Stimulated activated naive CD8-positive, alpha-beta T cell treated with anti-CD3 and anti-CD28 coated beads, Interleukin-15, Interleukin-2, amounts not matched to agents 100 ng/mL and 50 ng/mL, for 24 hours (primary cell): ENCODE results near the gene CCDC3.

ENCODE experiments used
- H3K27ac Mint-ChIP-seq: one replicate; pipeline ENCODE4 v1.8.0; 2021; ENCODE audit warnings: mild to moderate bottlenecking, mixed read lengths
- H3K27me3 Mint-ChIP-seq: one replicate; pipeline ENCODE4 v1.8.0; 2021; ENCODE audit warnings: mixed read lengths
- H3K36me3 Mint-ChIP-seq: one replicate; pipeline ENCODE4 v1.8.0; 2021; ENCODE audit warnings: low read depth, mixed read lengths
- H3K4me1 Mint-ChIP-seq: one replicate; pipeline ENCODE4 v1.8.0; 2021; ENCODE audit warnings: low read depth, mixed read lengths
- H3K4me3 Mint-ChIP-seq: one replicate; pipeline ENCODE4 v1.8.0; 2021; ENCODE audit warnings: mild to moderate bottlenecking, mixed read lengths
- H3K9me3 Mint-ChIP-seq: one replicate; pipeline ENCODE4 v1.8.0; 2021; ENCODE audit warnings: mixed read lengths

The CCDC3 gene

GRCh38 chr10:12909836-12910185 is 91.7 kb downstream of the CCDC3 start:
- Mint-ChIP-seq H3K9me3 (peaks cover 5% of the 10 kb centered on the region), H3K36me3 (no peaks in the 10 kb centered on the region), H3K4me1 (no peaks in the 10 kb centered on the region), H3K27ac (no peak overlapping the region), H3K4me3 (no peak overlapping the region), H3K27me3 (peaks cover 6% of the 10 kb centered on the region)

- Mint-ChIP-seq H3K36me3 (no peaks in the 10 kb centered on the region), H3K9me3 (peaks cover 5% of the 10 kb centered on the region), H3K4me1 (no peaks in the 10 kb centered on the region), H3K27ac (no peak overlapping the region), H3K4me3 (no peak overlapping the region), H3K27me3 (peaks cover 6% of the 10 kb centered on the region)
Measured at GRCh38 chr10:12909182-12909835, 92.2 kb downstream of the CCDC3 start.

GRCh38 chr10:12908773-12909172 is 92.7 kb downstream of the CCDC3 start:
- Mint-ChIP-seq H3K9me3 (peaks cover 5% of the 10 kb centered on the region), H3K4me3 (no peak overlapping the region), H3K27me3 (peaks cover 6% of the 10 kb centered on the region), H3K27ac (no peak overlapping the region), H3K4me1 (no peaks in the 10 kb centered on the region), H3K36me3 (no peaks in the 10 kb centered on the region)

GRCh38 chr10:12907656-12908055 is 93.9 kb downstream of the CCDC3 start:
- H3K27me3 Mint-ChIP-seq: peaks cover 6% of the 10 kb centered on the region
- H3K27ac Mint-ChIP-seq: no peak overlapping the region
- H3K4me1 Mint-ChIP-seq: no peaks in the 10 kb centered on the region
- no peak overlapping the region for H3K4me3 Mint-ChIP-seq
- H3K9me3 Mint-ChIP-seq: peaks cover 5% of the 10 kb centered on the region
- H3K36me3 Mint-ChIP-seq: no peaks in the 10 kb centered on the region

- Mint-ChIP-seq H3K4me3 (no peak overlapping the region), H3K9me3 (no peaks in the 10 kb centered on the region), H3K4me1 (no peaks in the 10 kb centered on the region), H3K27me3 (peaks cover 7% of the 10 kb centered on the region), H3K27ac (no peak overlapping the region), H3K36me3 (no peaks in the 10 kb centered on the region)
Measured at GRCh38 chr10:12906051-12906541, 95.4 kb downstream of the CCDC3 start.

DNA sequence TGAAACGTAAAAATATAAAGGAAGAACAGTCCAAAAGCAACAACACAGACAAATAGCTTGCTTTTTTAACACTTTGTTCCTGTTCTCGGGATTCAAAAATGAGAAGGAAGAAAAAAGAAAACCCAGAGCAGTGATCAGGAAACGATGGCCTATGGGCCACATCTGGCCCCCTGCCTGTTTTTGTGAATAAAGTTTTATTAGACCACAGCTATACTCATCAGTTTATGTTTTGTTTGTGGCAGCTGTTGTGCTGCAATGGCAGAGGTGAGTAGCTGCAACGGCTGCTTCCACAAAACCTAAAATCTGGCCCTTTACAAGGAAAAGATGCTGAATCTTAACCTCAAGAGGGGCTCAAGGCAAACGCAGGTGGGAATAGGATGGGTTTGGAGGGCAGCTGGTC is 96.4 kb downstream of the CCDC3 start:
- H3K9me3 Mint-ChIP-seq: no peaks in the 10 kb centered on the region
- H3K27ac Mint-ChIP-seq: no peak overlapping the region
- H3K36me3 Mint-ChIP-seq: no peaks in the 10 kb centered on the region
- no peak overlapping the region for H3K4me3 Mint-ChIP-seq
- H3K27me3 Mint-ChIP-seq: peaks cover 7% of the 10 kb centered on the region
- H3K4me1 Mint-ChIP-seq: no peaks in the 10 kb centered on the region

DNA sequence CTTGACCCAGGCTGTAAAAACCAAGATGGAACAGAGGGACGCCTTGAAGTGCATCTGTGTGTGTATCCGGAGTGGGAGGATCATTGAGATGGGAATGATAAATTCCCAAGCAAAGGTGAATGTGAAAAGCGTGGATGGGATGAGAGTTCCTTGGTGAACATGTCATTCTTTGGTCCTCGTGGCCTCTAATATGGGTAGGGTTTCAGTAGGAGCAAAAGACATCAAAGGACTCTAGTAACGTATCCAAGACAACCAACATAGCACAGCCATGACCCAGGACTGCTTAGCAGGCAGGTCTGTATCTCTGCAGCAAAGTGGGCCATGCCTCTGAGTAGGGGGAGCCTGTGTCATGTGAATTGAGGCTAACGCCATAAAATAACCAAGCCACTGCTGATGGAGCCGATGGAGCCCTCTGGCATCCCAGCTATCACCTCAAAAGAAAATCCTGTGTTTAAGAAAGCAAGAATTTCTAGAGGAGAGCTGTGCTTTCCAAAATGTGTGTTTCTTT is 98.6 kb downstream of the CCDC3 start:
- H3K9me3 Mint-ChIP-seq: no peaks in the 10 kb centered on the region
- no peaks in the 10 kb centered on the region for H3K36me3 Mint-ChIP-seq
- H3K4me3 Mint-ChIP-seq: no peak overlapping the region

DNA sequence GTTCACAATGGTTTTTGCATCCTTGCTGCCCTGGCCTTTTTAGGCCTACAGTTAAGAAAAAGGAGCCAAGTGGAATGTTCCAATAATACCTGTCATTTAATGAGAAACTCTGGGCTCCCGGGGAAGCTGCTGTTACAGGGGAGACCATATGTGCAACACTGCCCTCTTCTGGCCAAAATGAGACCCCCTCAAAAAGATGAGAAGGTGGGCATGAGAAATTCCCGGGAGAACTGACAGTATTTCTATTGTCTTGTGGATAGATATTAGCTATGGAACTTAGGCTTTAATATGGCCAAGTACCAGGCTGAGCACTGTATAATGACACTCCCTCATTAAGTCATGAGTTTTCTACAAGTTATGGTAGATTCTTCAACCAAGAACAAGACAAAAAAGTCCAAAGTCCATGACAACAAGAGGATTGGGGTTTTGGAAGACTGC is 99.4 kb downstream of the CCDC3 start:
- H3K36me3 Mint-ChIP-seq: no peaks in the 10 kb centered on the region
- H3K27me3 Mint-ChIP-seq: peaks cover 7% of the 10 kb centered on the region
- no peaks in the 10 kb centered on the region for H3K9me3 Mint-ChIP-seq
- H3K27ac Mint-ChIP-seq: no peak overlapping the region
- no peaks in the 10 kb centered on the region for H3K4me1 Mint-ChIP-seq
- H3K4me3 Mint-ChIP-seq: no peak overlapping the region

More for the DNA sequence above, 98.6 kb downstream of the CCDC3 start:
- Mint-ChIP-seq H3K4me1 (no peaks in the 10 kb centered on the region), H3K27ac (no peak overlapping the region), H3K27me3 (peaks cover 7% of the 10 kb centered on the region)

DNA sequence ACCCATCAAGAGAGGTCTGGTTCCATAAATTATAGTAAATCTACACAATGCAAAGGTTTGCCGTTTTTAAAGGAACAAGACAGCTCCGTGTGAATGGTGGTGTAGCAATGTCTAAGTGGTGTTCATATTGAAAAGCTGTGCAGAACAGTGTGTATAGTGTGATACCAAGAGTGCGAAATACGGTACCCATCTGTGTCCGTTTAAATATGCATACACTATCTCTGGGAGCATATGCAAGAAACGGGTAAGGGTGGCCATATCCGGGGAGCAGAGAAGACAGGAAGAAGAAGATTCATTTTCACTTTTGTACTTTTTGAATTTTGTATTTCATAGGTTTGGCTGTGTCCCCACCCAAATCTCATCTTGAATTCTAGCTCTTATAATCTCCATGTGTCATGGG is 102.0 kb downstream of the CCDC3 start:
- Mint-ChIP-seq H3K4me1 (no peaks in the 10 kb centered on the region), H3K27ac (no peak overlapping the region), H3K36me3 (no peaks in the 10 kb centered on the region), H3K27me3 (peaks cover 11% of the 10 kb centered on the region), H3K9me3 (peaks cover 4% of the 10 kb centered on the region), H3K4me3 (no peak overlapping the region)

GRCh38 chr10:12898271-12898670 is 103.2 kb downstream of the CCDC3 start:
- H3K27me3 Mint-ChIP-seq: peaks cover 18% of the 10 kb centered on the region

GRCh38 chr10:12897278-12897677 is 104.2 kb downstream of the CCDC3 start:
- Mint-ChIP-seq H3K27me3 (peaks cover 13% of the 10 kb centered on the region), H3K4me3 (no peak overlapping the region), H3K27ac (no peak overlapping the region), H3K4me1 (no peaks in the 10 kb centered on the region), H3K36me3 (no peaks in the 10 kb centered on the region), H3K9me3 (peaks cover 17% of the 10 kb centered on the region)

More at GRCh38 chr10:12898271-12898670, 103.2 kb downstream of the CCDC3 start:
- Mint-ChIP-seq H3K9me3 (peaks cover 11% of the 10 kb centered on the region), H3K36me3 (no peaks in the 10 kb centered on the region), H3K4me3 (no peak overlapping the region), H3K27ac (no peak overlapping the region), H3K4me1 (no peaks in the 10 kb centered on the region)

GRCh38 chr10:12896251-12896650 is 105.3 kb downstream of the CCDC3 start:
- Mint-ChIP-seq H3K4me1 (no peaks in the 10 kb centered on the region), H3K36me3 (no peaks in the 10 kb centered on the region), H3K27ac (no peak overlapping the region), H3K4me3 (no peak overlapping the region), H3K27me3 (peaks cover 11% of the 10 kb centered on the region), H3K9me3 (peaks cover 17% of the 10 kb centered on the region)

- peaks cover 11% of the 10 kb centered on the region for H3K27me3 Mint-ChIP-seq
- no peaks in the 10 kb centered on the region for H3K36me3 Mint-ChIP-seq
- H3K4me3 Mint-ChIP-seq: no peak overlapping the region
- no peak overlapping the region for H3K27ac Mint-ChIP-seq
- no peaks in the 10 kb centered on the region for H3K4me1 Mint-ChIP-seq
- peaks cover 17% of the 10 kb centered on the region for H3K9me3 Mint-ChIP-seq
Measured at GRCh38 chr10:12892924-12893323, 108.6 kb downstream of the CCDC3 start.

DNA sequence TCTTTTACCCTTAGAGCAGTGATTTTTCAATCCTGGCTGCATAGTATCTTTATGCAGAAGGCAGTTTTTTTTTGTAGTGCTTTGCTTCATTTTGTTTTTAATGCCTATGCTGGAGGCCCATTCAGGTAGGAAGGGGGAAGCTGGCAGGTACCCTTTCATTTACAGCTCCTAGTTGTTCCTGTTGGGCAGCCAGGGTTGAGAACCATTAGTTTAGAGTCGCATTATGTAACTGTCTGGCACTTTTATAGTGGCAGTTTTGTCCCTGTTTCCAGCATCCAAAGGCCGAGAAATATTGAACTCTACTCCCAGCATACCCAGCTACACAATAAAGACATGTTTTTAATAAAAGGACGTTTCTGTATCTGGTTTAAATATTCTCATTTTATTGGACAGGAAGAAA is 110.6 kb downstream of the CCDC3 start:
- H3K27me3 Mint-ChIP-seq: peaks cover 11% of the 10 kb centered on the region
- no peaks in the 10 kb centered on the region for H3K4me1 Mint-ChIP-seq
- H3K27ac Mint-ChIP-seq: no peak overlapping the region
- H3K9me3 Mint-ChIP-seq: peaks cover 17% of the 10 kb centered on the region
- H3K36me3 Mint-ChIP-seq: no peaks in the 10 kb centered on the region
- H3K4me3 Mint-ChIP-seq: no peak overlapping the region

DNA sequence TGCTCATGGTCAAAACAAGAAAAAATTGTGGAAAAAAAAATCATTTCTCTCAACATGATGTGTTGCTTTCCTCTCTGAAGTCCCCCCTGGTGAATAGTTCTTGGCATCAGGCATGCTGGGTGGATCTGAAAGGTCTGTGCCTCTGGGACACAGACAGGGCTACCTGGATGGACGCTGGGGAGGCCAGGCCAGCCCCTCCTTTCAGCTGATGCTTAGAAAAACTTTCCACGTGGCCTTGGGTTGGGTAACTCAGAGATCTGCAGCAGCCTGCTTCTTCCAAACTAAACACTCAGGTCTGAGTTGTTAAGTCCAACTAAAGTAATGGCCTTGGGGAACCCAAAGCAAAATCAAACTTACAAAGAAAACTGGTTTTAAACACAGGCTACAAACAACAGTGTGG is 113.0 kb downstream of the CCDC3 start:
- Mint-ChIP-seq H3K4me1 (no peaks in the 10 kb centered on the region), H3K9me3 (peaks cover 8% of the 10 kb centered on the region), H3K27ac (no peak overlapping the region), H3K4me3 (no peak overlapping the region), H3K27me3 (peaks cover 9% of the 10 kb centered on the region), H3K36me3 (no peaks in the 10 kb centered on the region)

DNA sequence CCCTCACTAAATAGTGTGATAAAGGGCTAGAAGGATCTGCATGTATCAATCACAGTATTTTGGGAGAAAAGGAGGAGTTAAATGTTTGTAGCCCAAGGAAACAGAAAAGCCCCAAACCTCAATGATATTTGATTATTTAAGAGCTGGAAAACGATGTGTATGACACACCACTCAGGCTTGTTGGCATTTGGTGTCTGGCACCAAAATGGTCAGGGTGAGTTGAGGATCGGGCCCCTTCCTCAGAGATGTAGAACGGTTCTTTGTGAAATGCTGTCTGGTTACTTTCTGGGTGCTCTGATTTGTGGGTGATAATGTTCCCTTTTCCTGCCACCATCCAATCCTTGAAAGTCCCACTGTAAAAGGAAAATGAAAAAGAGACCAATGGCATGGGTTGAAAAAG is 113.7 kb downstream of the CCDC3 start:
- peaks cover 1% of the 10 kb centered on the region for H3K9me3 Mint-ChIP-seq
- H3K27me3 Mint-ChIP-seq: peaks cover 11% of the 10 kb centered on the region
- H3K4me1 Mint-ChIP-seq: no peaks in the 10 kb centered on the region
- no peaks in the 10 kb centered on the region for H3K36me3 Mint-ChIP-seq
- no peak overlapping the region for H3K4me3 Mint-ChIP-seq
- no peak overlapping the region for H3K27ac Mint-ChIP-seq
